ENCODE results near the gene KIT. TPM values are rescaled to one million over a fixed set of nuclear protein-coding genes. Genes with fewer than 3 reads are reported as not detected.

The KIT gene
- total RNA-seq, 1 donor from 2014 or later: 20.7 TPM

GRCh38 chr4:54660591-54660990 lies 2.8 kb downstream of the KIT start:
- Mint-ChIP-seq H3K36me3 (ENCODE audit: insufficient read depth) (no peaks in the 10 kb centered on the region), H3K27me3 (peaks cover 19% of the 10 kb centered on the region), H3K27ac (no peak overlapping the region), H3K9me3 (ENCODE audit: low read depth) (no peaks in the 10 kb centered on the region), H3K4me3 (ENCODE audit: low read depth) (peak overlapping the region; percentile 85), H3K4me1 (ENCODE audit: low read depth) (peaks cover 20% of the 10 kb centered on the region)
- no peak for TF ChIP-seq CTCF (IDR thresholded peaks at IDR 0.05; ENCODE audit: unreplicated experiment)
- no peak for DNase-seq (ENCODE audit: low spot score, unreplicated experiment)

- DNase-seq (ENCODE audit: low spot score, unreplicated experiment): no peak
- peaks cover 20% of the 10 kb centered on the region for H3K4me1 Mint-ChIP-seq (ENCODE audit: low read depth)
Measured at GRCh38 chr4:54661169-54661568, 3.4 kb downstream of the KIT start.

GRCh38 chr4:54661686-54662085 lies 3.9 kb downstream of the KIT start:
- Mint-ChIP-seq H3K4me1 (ENCODE audit: low read depth) (peaks cover 20% of the 10 kb centered on the region), H3K4me3 (ENCODE audit: low read depth) (no peak overlapping the region), H3K27ac (no peak overlapping the region)

More at GRCh38 chr4:54661169-54661568, 3.4 kb downstream of the KIT start:
- Mint-ChIP-seq H3K4me3 (ENCODE audit: low read depth) (no peak overlapping the region), H3K36me3 (ENCODE audit: insufficient read depth) (no peaks in the 10 kb centered on the region), H3K9me3 (ENCODE audit: low read depth) (no peaks in the 10 kb centered on the region), H3K27ac (no peak overlapping the region), H3K27me3 (peaks cover 13% of the 10 kb centered on the region)
- no peak for TF ChIP-seq CTCF (IDR thresholded peaks at IDR 0.05; ENCODE audit: unreplicated experiment)

GRCh38 chr4:54662123-54662522 lies 4.4 kb downstream of the KIT start:
- peaks cover 18% of the 10 kb centered on the region for H3K4me1 Mint-ChIP-seq (ENCODE audit: low read depth)
- no peaks in the 10 kb centered on the region for H3K36me3 Mint-ChIP-seq (ENCODE audit: insufficient read depth)
- no peaks in the 10 kb centered on the region for H3K9me3 Mint-ChIP-seq (ENCODE audit: low read depth)
- DNase-seq (ENCODE audit: low spot score, unreplicated experiment): no peak
- H3K4me3 Mint-ChIP-seq (ENCODE audit: low read depth): no peak overlapping the region
- H3K27ac Mint-ChIP-seq: no peak overlapping the region
- TF ChIP-seq CTCF (IDR thresholded peaks at IDR 0.05; ENCODE audit: unreplicated experiment): no peak
- peaks cover 3% of the 10 kb centered on the region for H3K27me3 Mint-ChIP-seq

More at GRCh38 chr4:54661686-54662085, 3.9 kb downstream of the KIT start:
- Mint-ChIP-seq H3K27me3 (peaks cover 8% of the 10 kb centered on the region), H3K36me3 (ENCODE audit: insufficient read depth) (no peaks in the 10 kb centered on the region), H3K9me3 (ENCODE audit: low read depth) (no peaks in the 10 kb centered on the region)
- no peak for DNase-seq (ENCODE audit: low spot score, unreplicated experiment)
- no peak for TF ChIP-seq CTCF (IDR thresholded peaks at IDR 0.05; ENCODE audit: unreplicated experiment)

GRCh38 chr4:54662901-54663585 lies 5.3 kb downstream of the KIT start:
- TF ChIP-seq CTCF (IDR thresholded peaks at IDR 0.05; ENCODE audit: unreplicated experiment): no peak
- Mint-ChIP-seq H3K4me1 (ENCODE audit: low read depth) (peaks cover 22% of the 10 kb centered on the region), H3K36me3 (ENCODE audit: insufficient read depth) (no peaks in the 10 kb centered on the region), H3K9me3 (ENCODE audit: low read depth) (no peaks in the 10 kb centered on the region), H3K4me3 (ENCODE audit: low read depth) (no peak overlapping the region), H3K27me3 (peaks cover 3% of the 10 kb centered on the region), H3K27ac (no peak overlapping the region)
- DNase-seq (ENCODE audit: low spot score, unreplicated experiment): no peak
